ENCODE results near the gene SYNPR.

Gene SYNPR

DNA sequence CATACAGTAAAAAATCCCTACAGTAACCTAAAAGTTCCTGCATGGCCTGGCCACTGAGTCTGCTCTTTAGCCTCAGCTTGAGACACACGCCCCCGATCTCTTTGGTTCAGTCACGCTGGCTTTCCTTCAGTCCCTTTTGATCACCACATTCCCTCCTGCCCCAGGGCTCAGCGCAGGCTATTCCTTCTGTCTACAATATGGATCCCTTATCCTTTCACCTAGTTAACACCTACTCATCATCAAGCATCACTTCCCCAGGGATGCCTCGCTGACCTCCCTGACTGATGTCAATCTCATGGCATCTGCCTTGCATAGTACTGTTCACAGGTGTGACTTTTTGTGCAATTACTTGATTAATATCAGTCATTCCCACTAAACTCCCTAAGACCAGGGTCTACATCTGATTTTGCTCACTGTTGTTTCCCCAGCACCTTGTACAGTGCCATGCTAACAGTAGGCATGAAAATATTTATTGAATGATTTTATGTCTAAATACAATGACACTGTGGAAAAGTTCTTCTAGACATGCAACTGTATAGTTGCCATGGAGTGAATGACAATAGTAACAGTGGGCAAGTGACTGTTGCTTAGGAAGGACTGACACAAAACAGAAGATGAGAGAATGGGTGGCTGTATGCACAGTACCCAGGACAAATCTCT, 374.1 kb downstream of the SYNPR start, which contains the start of gene SNTN:
TSS of gene SNTN (plus strand) at position 610 of the 660 bp plus-strand sequence. CDS start at position 623, 13 bp downstream.
- Histone ChIP-seq H3K9me3 (ENCODE audit: control insufficient read depth, insufficient read depth, low read length) (no peaks in the 10 kb centered on the region), H3K27me3 (ENCODE audit: control insufficient read depth, low read length) (no peaks in the 10 kb centered on the region)

GRCh38 chr3:63654211-63654610, 376.1 kb downstream of the SYNPR start:
- Histone ChIP-seq H3K27me3 (ENCODE audit: control insufficient read depth, low read length) (no peaks in the 10 kb centered on the region), H3K9me3 (ENCODE audit: control insufficient read depth, insufficient read depth, low read length) (no peaks in the 10 kb centered on the region), H3F3A (ENCODE audit: control insufficient read depth, insufficient read depth) (no peaks in the 10 kb centered on the region), H3K79me2 (ENCODE audit: control insufficient read depth, low read length) (no peaks in the 10 kb centered on the region), H3K27ac (ENCODE audit: low read depth, low read length) (no peak overlapping the region), H3K4me1 (ENCODE audit: control insufficient read depth, low read length) (no peaks in the 10 kb centered on the region), H3K4me2 (ENCODE audit: low read length) (no peak overlapping the region), H3K36me3 (ENCODE audit: control insufficient read depth, low read length) (no peaks in the 10 kb centered on the region), H3K9me2 (replicated peaks; ENCODE audit: control insufficient read depth, low read length) (no peaks in the 10 kb centered on the region; the same call in 1 of the 2 replicates), H3K4me3 (ENCODE audit: low read length) (no peak overlapping the region), H4K20me1 (ENCODE audit: control insufficient read depth, insufficient read depth, low read depth, low read length) (no peaks in the 10 kb centered on the region)
- TF ChIP-seq EZH2phosphoT487 (IDR thresholded peaks at IDR 0.05; ENCODE audit: borderline replicate concordance, low read length), result no peak
- TF ChIP-seq, protein P1, sequence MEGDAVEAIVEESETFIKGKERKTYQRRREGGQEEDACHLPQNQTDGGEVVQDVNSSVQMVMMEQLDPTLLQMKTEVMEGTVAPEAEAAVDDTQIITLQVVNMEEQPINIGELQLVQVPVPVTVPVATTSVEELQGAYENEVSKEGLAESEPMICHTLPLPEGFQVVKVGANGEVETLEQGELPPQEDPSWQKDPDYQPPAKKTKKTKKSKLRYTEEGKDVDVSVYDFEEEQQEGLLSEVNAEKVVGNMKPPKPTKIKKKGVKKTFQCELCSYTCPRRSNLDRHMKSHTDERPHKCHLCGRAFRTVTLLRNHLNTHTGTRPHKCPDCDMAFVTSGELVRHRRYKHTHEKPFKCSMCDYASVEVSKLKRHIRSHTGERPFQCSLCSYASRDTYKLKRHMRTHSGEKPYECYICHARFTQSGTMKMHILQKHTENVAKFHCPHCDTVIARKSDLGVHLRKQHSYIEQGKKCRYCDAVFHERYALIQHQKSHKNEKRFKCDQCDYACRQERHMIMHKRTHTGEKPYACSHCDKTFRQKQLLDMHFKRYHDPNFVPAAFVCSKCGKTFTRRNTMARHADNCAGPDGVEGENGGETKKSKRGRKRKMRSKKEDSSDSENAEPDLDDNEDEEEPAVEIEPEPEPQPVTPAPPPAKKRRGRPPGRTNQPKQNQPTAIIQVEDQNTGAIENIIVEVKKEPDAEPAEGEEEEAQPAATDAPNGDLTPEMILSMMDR (IDR thresholded peaks at IDR 0.05; ENCODE audit: low read depth, low read length, poor library complexity, severe bottlenecking), result no peak

More for the DNA sequence above, 374.1 kb downstream of the SYNPR start, which contains the start of gene SNTN:
- no peak within 1 kb of the TSS for H3K27ac ChIP-seq (ENCODE audit: low read depth, low read length)
- no peaks in the 10 kb centered on the region for H3K4me1 ChIP-seq (ENCODE audit: control insufficient read depth, low read length)
- TF ChIP-seq EZH2phosphoT487 (IDR thresholded peaks at IDR 0.05; ENCODE audit: borderline replicate concordance, low read length), result no peak
- no peaks in the 10 kb centered on the region for H4K20me1 ChIP-seq (ENCODE audit: control insufficient read depth, insufficient read depth, low read depth, low read length)
- H3K36me3 ChIP-seq (ENCODE audit: control insufficient read depth, low read length), result no peaks in the 10 kb centered on the region
- H3K4me2 ChIP-seq (ENCODE audit: low read length), result no peak within 1 kb of the TSS
- no peaks in the 10 kb centered on the region; the same call in 1 of the 2 replicates for H3K9me2 ChIP-seq (replicated peaks; ENCODE audit: control insufficient read depth, low read length)
- no peak within 1 kb of the TSS for H3K4me3 ChIP-seq (ENCODE audit: low read length)
- no peaks in the 10 kb centered on the region for H3K79me2 ChIP-seq (ENCODE audit: control insufficient read depth, low read length)
- H3F3A ChIP-seq (ENCODE audit: control insufficient read depth, insufficient read depth), result no peaks in the 10 kb centered on the region

DNA sequence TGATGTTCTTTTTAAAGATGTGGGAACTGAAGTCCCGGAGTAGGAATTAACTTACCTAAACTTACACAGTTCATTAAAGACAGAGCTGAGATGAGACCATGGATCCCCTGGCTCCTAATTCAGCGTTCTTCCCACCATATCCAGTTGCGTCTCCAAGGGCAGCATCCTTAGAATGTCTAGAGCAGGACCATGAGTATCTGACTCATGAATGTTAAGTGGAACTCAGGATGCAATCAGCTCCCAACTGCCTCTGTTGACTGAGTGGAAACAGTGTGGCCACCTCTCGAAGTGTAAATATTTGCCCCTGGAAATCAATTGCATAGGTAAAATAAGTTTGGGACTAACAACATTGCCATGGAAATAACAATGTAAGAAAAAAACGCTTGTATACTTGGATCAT, 376.8 kb downstream of the SYNPR start:
- Histone ChIP-seq H3F3A (ENCODE audit: control insufficient read depth, insufficient read depth) (no peaks in the 10 kb centered on the region), H3K27me3 (ENCODE audit: control insufficient read depth, low read length) (no peaks in the 10 kb centered on the region), H3K9me3 (ENCODE audit: control insufficient read depth, insufficient read depth, low read length) (no peaks in the 10 kb centered on the region), H3K4me3 (ENCODE audit: low read length) (no peak overlapping the region), H3K36me3 (ENCODE audit: control insufficient read depth, low read length) (no peaks in the 10 kb centered on the region), H3K4me2 (ENCODE audit: low read length) (no peak overlapping the region), H3K79me2 (ENCODE audit: control insufficient read depth, low read length) (no peaks in the 10 kb centered on the region), H3K9me2 (replicated peaks; ENCODE audit: control insufficient read depth, low read length) (no peaks in the 10 kb centered on the region; the same call in 1 of the 2 replicates), H3K4me1 (ENCODE audit: control insufficient read depth, low read length) (no peaks in the 10 kb centered on the region), H4K20me1 (ENCODE audit: control insufficient read depth, insufficient read depth, low read depth, low read length) (no peaks in the 10 kb centered on the region), H3K27ac (ENCODE audit: low read depth, low read length) (no peak overlapping the region)
- no peak for TF ChIP-seq EZH2phosphoT487 (IDR thresholded peaks at IDR 0.05; ENCODE audit: borderline replicate concordance, low read length)
- TF ChIP-seq, protein P1 (IDR thresholded peaks at IDR 0.05; ENCODE audit: low read depth, low read length, poor library complexity, severe bottlenecking), result no peak

DNA sequence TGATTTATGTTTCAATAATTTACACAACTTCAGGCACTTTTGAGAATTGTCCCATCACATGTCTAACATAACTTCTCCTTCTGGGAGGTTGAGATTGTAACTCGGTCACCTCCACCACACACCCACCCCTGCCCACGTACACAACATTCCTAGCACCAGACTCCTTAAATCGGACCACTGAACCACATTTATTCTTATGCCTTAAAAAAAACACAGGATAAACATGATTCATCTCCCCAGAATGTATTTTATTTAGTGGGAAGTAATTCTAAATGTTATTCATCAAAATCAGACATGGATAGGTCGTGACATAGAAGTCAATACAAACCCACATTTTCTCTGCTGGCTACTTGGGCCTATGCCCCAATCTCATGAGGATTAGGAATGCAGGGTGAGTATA, 377.4 kb downstream of the SYNPR start:
- Histone ChIP-seq H3K4me1 (ENCODE audit: control insufficient read depth, low read length) (no peaks in the 10 kb centered on the region), H3K79me2 (ENCODE audit: control insufficient read depth, low read length) (no peaks in the 10 kb centered on the region), H3K27ac (ENCODE audit: low read depth, low read length) (no peak overlapping the region), H3K9me3 (ENCODE audit: control insufficient read depth, insufficient read depth, low read length) (no peaks in the 10 kb centered on the region), H4K20me1 (ENCODE audit: control insufficient read depth, insufficient read depth, low read depth, low read length) (no peaks in the 10 kb centered on the region), H3K9me2 (replicated peaks; ENCODE audit: control insufficient read depth, low read length) (no peaks in the 10 kb centered on the region; the same call in 1 of the 2 replicates), H3K4me2 (ENCODE audit: low read length) (no peak overlapping the region), H3F3A (ENCODE audit: control insufficient read depth, insufficient read depth) (no peaks in the 10 kb centered on the region), H3K36me3 (ENCODE audit: control insufficient read depth, low read length) (no peaks in the 10 kb centered on the region), H3K27me3 (ENCODE audit: control insufficient read depth, low read length) (no peaks in the 10 kb centered on the region), H3K4me3 (ENCODE audit: low read length) (no peak overlapping the region)
- TF ChIP-seq, protein P1 (IDR thresholded peaks at IDR 0.05; ENCODE audit: low read depth, low read length, poor library complexity, severe bottlenecking), result no peak
- no peak for TF ChIP-seq EZH2phosphoT487 (IDR thresholded peaks at IDR 0.05; ENCODE audit: borderline replicate concordance, low read length)
